ENCODE results near the gene B4GALNT4. TPM values are rescaled to one million over a fixed set of nuclear protein-coding genes. Genes with fewer than 3 reads are reported as not detected.

Gene B4GALNT4
- total RNA-seq, 4 donors from 2014 or later, result 2.5 to 12.0 (median 5.7) TPM

GRCh38 chr11:405323-405953 is 36.1 kb downstream of the B4GALNT4 start:
- no peaks in the 10 kb centered on the region for H3K36me3 ChIP-seq
- intact Hi-C loops (cut with DNase I), result loop anchor here (5.0 kb wide), 1 partner anchor 107 kb away; no protein-coding TSS in a partner anchor
- H3K9me3 ChIP-seq, result no peaks in the 10 kb centered on the region
- TF ChIP-seq EP300 (IDR thresholded peaks at IDR 0.05), result no peak
- no peak for TF ChIP-seq POLR2A (IDR thresholded peaks at IDR 0.05; ENCODE audit: low read depth)
- no peak for TF ChIP-seq POLR2AphosphoS5 (IDR thresholded peaks at IDR 0.05)
- no peak for TF ChIP-seq CTCF (IDR thresholded peaks at IDR 0.05)
- WGBS, result 68% methylated on average over 17 of the region's 17 CpGs
- DNase-seq (ENCODE audit: extremely low spot score), result no peak
- peaks cover 0 to 18% (median 3%) of the 10 kb centered on the region in 4 donors for H3K27me3 ChIP-seq
- peaks cover 16 to 26% (median 24%) of the 10 kb centered on the region in 4 donors for H3K4me1 ChIP-seq
- H3K4me3 ChIP-seq, result peak overlapping the region in 1 of 4 donors; percentile 62
- peak overlapping the region in 2 of 4 donors; percentile 73 to 75 for H3K27ac ChIP-seq (replicated peaks in 1 of 4)

GRCh38 chr11:405954-406795 is 36.9 kb downstream of the B4GALNT4 start:
- no peak for DNase-seq (ENCODE audit: extremely low spot score)
- Histone ChIP-seq H3K4me3 (peak overlapping the region; percentile 62 to 86 (median 71)), H3K27me3 (peaks cover 0 to 17% (median 3%) of the 10 kb centered on the region in 4 donors), H3K36me3 (no peaks in the 10 kb centered on the region), H3K9me3 (no peaks in the 10 kb centered on the region), H3K4me1 (peaks cover 16 to 26% (median 24%) of the 10 kb centered on the region in 4 donors), H3K27ac (replicated peaks in 1 of 4) (peak overlapping the region; percentile 69 to 79 (median 74))
- intact Hi-C loops (cut with DNase I), result loop anchor here (2.0 to 5.0 kb wide), 2 partner anchors 43 to 106 kb away; no protein-coding TSS in a partner anchor
- TF ChIP-seq POLR2A (IDR thresholded peaks at IDR 0.05; ENCODE audit: low read depth) (no peak), EP300 (IDR thresholded peaks at IDR 0.05) (no peak), CTCF (IDR thresholded peaks at IDR 0.05) (no peak), POLR2AphosphoS5 (IDR thresholded peaks at IDR 0.05) (no peak)
- WGBS, result 80% methylated on average over 8 of the region's 47 CpGs

GRCh38 chr11:406796-407650 is 37.7 kb downstream of the B4GALNT4 start:
- H3K4me3 ChIP-seq, result peak overlapping the region; percentile 62 to 86 (median 71)
- H3K27ac ChIP-seq (replicated peaks in 1 of 4), result peak overlapping the region; percentile 69 to 79 (median 74)
- H3K27me3 ChIP-seq, result peaks cover 0 to 17% (median 3%) of the 10 kb centered on the region in 4 donors
- peaks cover 16 to 26% (median 24%) of the 10 kb centered on the region in 4 donors for H3K4me1 ChIP-seq
- H3K36me3 ChIP-seq, result no peaks in the 10 kb centered on the region
- DNase-seq (ENCODE audit: extremely low spot score), result peak; percentile 95
- TF ChIP-seq CTCF (IDR thresholded peaks at IDR 0.05) (peak in 2 of 3 experiments; percentile 20 to 26), POLR2AphosphoS5 (IDR thresholded peaks at IDR 0.05) (peak; percentile 28 to 39), POLR2A (IDR thresholded peaks at IDR 0.05; ENCODE audit: low read depth) (no peak)
- intact Hi-C loops (cut with DNase I), result loop anchor here (2.0 to 5.0 kb wide), 2 partner anchors 42 to 105 kb away; no protein-coding TSS in a partner anchor
- WGBS, result 60% methylated on average over 3 of the region's 91 CpGs
- H3K9me3 ChIP-seq, result no peaks in the 10 kb centered on the region

GRCh38 chr11:407651-408123 is 38.4 kb downstream of the B4GALNT4 start:
- 75% methylated on average over 16 of the region's 28 CpGs for WGBS
- TF ChIP-seq POLR2A (IDR thresholded peaks at IDR 0.05; ENCODE audit: low read depth), result no peak
- TF ChIP-seq EP300 (IDR thresholded peaks at IDR 0.05), result no peak
- TF ChIP-seq POLR2AphosphoS5 (IDR thresholded peaks at IDR 0.05), result no peak
- TF ChIP-seq CTCF (IDR thresholded peaks at IDR 0.05), result no peak
- Histone ChIP-seq H3K4me1 (peaks cover 16 to 26% (median 24%) of the 10 kb centered on the region in 4 donors), H3K27me3 (peaks cover 0 to 17% (median 3%) of the 10 kb centered on the region in 4 donors), H3K9me3 (no peaks in the 10 kb centered on the region), H3K36me3 (no peaks in the 10 kb centered on the region), H3K27ac (replicated peaks in 1 of 4) (peak overlapping the region in 3 of 4 donors; percentile 18 to 75 (median 47)), H3K4me3 (peak overlapping the region; percentile 62 to 86 (median 71))
- DNase-seq (ENCODE audit: extremely low spot score), result no peak
- intact Hi-C loops (cut with DNase I), result loop anchor here (2.0 to 5.0 kb wide), 2 partner anchors 41 to 105 kb away; no protein-coding TSS in a partner anchor

Measured in esophagus muscularis mucosa (tissue), 4 donors.